SK-N-SH (cell line): ENCODE results near the gene SENP8.

Experiments
- CTCF ChIP-seq: fragments of 200-600 bp; sonication (generic); IDR thresholded peaks from 2 replicates; pipeline ENCODE4 v1.6.1; 2017; ENCODE audit warnings: antibody characterized with exemption, mild to moderate bottlenecking, moderate library complexity
- EP300 ChIP-seq, 2 experiments: IDR thresholded peaks; 2 replicates each; pipeline versions ENCODE4 v1.4.0 to v1.6.1; 2012; ENCODE audit warnings: borderline replicate concordance in 1 of 2, low read depth in 1 of 2, low read length in 1 of 2
- NFIC ChIP-seq: IDR thresholded peaks from 2 replicates; pipeline ENCODE4 v1.4.0; 2012; ENCODE audit warnings: borderline replicate concordance
- PBX3 ChIP-seq: IDR thresholded peaks from 2 replicates; pipeline ENCODE4; 2012
- RFX5 ChIP-seq: IDR thresholded peaks from 2 replicates; pipeline ENCODE4 v1.6.1; 2012; ENCODE audit warnings: mild to moderate bottlenecking, improper control_type of control experiment, low read length
- SMC3 ChIP-seq: IDR thresholded peaks from 2 replicates; pipeline ENCODE4 v1.6.1; 2012; ENCODE audit warnings: low read depth, low read length, improper control_type of control experiment
- TCF12 ChIP-seq: IDR thresholded peaks from 2 replicates; pipeline ENCODE4 v1.4.0; 2012
- TF ChIP-seq, protein P1 (sequence below): fragments of 150-350 bp; IDR thresholded peaks from 2 replicates; pipeline ENCODE4 v1.6.1; 2017; ENCODE audit warnings: antibody characterized with exemption, low read length, low read depth, borderline replicate concordance

- TF ChIP-seq NFIC = no peak
- TF ChIP-seq, protein P1, sequence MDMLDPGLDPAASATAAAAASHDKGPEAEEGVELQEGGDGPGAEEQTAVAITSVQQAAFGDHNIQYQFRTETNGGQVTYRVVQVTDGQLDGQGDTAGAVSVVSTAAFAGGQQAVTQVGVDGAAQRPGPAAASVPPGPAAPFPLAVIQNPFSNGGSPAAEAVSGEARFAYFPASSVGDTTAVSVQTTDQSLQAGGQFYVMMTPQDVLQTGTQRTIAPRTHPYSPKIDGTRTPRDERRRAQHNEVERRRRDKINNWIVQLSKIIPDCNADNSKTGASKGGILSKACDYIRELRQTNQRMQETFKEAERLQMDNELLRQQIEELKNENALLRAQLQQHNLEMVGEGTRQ = no peak
- TF ChIP-seq TCF12 = no peak
- no peak for TF ChIP-seq CTCF
- no peak for TF ChIP-seq SMC3
- TF ChIP-seq PBX3 = no peak
- no peak for TF ChIP-seq EP300 (IDR thresholded peaks at IDR 0.05; ENCODE audit: borderline replicate concordance in 1 of 2, low read depth in 1 of 2, low read length in 1 of 2)
- no peak for TF ChIP-seq RFX5
These were observed 40.3 kb upstream of the SENP8 start for GRCh38 chr15:72077950-72078349.
